GM21619 (cell line): ENCODE results near the gene C5orf22.
"Not testable (repeated sequence)": the region's sequence is repeated elsewhere in the genome, so short reads cannot be mapped to it uniquely, and the experiment has no call there.

ENCODE experiments used
- ATAC-seq: cut with Tn5 transposase; IDR thresholded peaks from one replicate; pipeline ENCODE4 v1.9.1; 2021; ENCODE audit not compliant: unreplicated experiment

The C5orf22 gene

GRCh38 chr5:31598640-31599611 is 66.8 kb downstream of the C5orf22 start:
- ATAC-seq = no peak

GRCh38 chr5:31602305-31602704 is 70.2 kb downstream of the C5orf22 start:
- ATAC-seq = not testable (repeated sequence)

- no peak for ATAC-seq
Measured at GRCh38 chr5:31604240-31604639, 72.1 kb downstream of the C5orf22 start.

- ATAC-seq = no peak
Measured at GRCh38 chr5:31604644-31605043, 72.5 kb downstream of the C5orf22 start.
